ENCODE data around the gene SP140.

DNA sequence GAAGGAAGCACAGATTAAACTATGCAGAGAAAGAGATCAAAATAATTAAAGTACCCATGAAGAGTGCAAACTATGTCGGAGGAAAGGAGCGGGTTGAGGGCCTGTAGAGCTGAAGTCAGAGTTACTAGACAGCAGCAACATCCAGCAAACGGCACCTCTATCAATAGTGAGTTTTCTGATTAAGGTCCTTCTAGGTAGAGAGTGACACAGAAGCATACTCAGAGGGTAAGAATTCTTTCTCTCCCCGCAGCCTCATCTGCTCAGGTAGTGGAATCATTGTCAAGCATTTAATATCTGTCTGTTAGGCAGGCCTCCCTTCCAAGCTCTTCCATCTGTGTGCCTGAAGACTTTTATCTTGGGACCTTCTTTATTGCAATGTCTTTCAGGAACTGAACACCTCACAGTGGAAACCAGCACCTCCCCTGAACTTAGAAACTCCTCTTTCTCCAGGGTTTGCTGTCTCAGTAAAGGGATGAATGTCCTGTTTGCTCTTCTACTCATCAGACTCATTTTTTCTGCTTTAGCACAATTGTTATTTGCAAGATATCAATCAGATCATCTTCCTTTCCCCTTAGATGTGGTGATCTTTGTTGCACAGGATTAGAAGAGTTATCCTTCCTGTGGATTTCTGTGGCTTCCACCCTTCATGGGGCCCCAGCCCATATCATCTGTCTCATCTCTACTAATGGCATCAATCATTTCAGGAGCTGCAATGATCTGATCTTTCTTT lies 28.8 kb downstream of the SP140 start:
- no peak for TF ChIP-seq POLR2A (IDR thresholded peaks at IDR 0.05)
- TF ChIP-seq, protein P1, sequence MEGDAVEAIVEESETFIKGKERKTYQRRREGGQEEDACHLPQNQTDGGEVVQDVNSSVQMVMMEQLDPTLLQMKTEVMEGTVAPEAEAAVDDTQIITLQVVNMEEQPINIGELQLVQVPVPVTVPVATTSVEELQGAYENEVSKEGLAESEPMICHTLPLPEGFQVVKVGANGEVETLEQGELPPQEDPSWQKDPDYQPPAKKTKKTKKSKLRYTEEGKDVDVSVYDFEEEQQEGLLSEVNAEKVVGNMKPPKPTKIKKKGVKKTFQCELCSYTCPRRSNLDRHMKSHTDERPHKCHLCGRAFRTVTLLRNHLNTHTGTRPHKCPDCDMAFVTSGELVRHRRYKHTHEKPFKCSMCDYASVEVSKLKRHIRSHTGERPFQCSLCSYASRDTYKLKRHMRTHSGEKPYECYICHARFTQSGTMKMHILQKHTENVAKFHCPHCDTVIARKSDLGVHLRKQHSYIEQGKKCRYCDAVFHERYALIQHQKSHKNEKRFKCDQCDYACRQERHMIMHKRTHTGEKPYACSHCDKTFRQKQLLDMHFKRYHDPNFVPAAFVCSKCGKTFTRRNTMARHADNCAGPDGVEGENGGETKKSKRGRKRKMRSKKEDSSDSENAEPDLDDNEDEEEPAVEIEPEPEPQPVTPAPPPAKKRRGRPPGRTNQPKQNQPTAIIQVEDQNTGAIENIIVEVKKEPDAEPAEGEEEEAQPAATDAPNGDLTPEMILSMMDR (IDR thresholded peaks at IDR 0.05) = no peak
